Suprapubic skin (tissue), 3 donors: ENCODE data around the gene SH3GLB2.

Experiments used
- CTCF ChIP-seq, 2 donors: fragments of 200-600 bp in 1 of 2; fragments of 450-650 bp in 1 of 2; sonication (generic) in 1 of 2; IDR thresholded peaks; one replicate each; pipeline ENCODE4 v1.5.1; 2016 to 2019; ENCODE audit warnings: antibody characterized with exemption in 2 of 2, mild to moderate bottlenecking in 1 of 2, moderate library complexity in 1 of 2
- EP300 ChIP-seq: sonication (generic); formaldehyde crosslinking; IDR thresholded peaks from one replicate; pipeline ENCODE4 v1.6.1; 2017; ENCODE audit warnings: antibody characterized with exemption
- POLR2A ChIP-seq, 2 donors: fragments of 450-650 bp; IDR thresholded peaks; one replicate each; pipeline ENCODE4 v1.6.1; 2017; ENCODE audit warnings: antibody characterized with exemption in 2 of 2, mild to moderate bottlenecking in 2 of 2, moderate library complexity in 2 of 2

GRCh38 chr9:129069862-129070641, 41.9 kb upstream of the SH3GLB2 start:
- TF ChIP-seq EP300, result no peak
- TF ChIP-seq CTCF (IDR thresholded peaks at IDR 0.05), result no peak
- TF ChIP-seq POLR2A (IDR thresholded peaks at IDR 0.05), result no peak
